ENCODE data around the gene MACROD2.

MACROD2 gene

DNA sequence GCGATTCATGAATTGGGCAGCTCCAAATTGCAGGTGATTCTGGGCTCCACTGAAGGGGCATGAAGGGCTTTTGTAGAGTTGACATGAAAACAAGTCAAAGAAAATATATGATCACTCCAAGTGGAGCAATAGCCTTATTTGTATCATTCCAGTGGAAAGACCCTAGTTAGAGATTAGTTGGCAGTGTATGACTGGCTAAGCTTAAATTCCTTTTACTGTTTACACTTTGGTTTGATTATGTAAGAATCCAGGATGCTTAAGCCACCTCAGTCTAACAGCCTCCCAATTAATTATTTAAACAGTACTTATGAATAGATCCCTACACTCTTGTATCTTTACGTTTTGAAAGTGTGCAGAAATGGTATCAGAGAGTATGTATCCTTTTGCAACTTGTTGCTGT is 1865.5 kb downstream of the MACROD2 start:
- no peak for DNase-seq

DNA sequence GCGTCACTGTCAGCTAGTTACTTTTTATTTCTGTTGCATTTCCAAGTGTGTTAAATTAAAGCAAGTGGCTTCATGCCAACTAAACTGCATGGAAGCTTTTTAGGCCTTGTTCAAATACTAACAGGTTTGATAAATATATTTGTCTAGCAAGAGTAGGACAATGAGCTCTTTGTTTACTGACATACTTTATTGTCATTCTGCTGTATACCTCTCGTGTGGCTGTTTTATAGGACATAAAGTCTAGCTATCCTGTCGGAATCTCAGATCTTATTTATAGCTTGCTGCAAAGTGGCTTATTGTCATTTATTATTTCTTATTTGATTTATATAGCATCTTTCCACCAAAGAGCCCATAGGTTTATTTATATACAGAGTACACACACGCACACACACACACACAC is 1866.9 kb downstream of the MACROD2 start:
- DNase-seq = no peak

DNA sequence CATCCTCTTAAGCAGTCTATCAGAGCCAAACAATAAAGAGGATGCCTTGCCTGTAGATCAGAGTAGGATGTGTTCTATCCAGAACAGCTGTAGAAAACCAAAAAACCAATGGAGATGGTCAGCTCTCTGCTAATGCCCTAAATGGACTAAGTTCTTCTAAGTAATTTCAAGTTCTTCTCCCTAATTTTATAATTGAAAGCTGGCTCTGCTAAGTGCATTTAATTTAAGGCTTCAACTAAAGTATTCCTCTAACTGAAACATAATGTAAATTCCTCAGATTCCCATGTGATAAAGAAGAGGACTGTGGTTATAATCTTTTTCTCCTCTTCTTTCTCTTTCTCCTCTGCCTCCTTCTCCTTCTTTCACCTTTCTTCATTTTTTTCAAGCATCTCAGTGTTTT is 1868.4 kb downstream of the MACROD2 start:
- no peak for DNase-seq

DNA sequence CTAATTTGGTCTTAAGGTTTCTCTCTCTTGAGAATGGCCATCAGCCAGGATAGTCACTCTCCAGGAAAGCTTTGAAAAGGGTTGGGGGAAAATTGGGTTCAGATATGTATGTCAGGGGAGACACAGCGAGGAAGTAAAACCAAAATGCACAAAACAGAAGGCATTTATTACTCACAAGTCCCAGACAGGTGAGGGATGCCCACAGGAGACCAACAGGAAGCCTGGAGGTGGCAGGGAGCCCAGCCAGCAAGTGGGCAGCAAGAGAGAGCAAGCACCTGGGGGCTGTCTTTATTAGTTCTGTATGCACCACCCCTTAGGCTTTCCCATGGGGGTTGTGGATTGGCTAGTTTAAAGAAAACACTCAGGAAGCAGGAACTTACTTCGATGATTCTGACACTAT is 1870.2 kb downstream of the MACROD2 start:
- no peak for DNase-seq

DNA sequence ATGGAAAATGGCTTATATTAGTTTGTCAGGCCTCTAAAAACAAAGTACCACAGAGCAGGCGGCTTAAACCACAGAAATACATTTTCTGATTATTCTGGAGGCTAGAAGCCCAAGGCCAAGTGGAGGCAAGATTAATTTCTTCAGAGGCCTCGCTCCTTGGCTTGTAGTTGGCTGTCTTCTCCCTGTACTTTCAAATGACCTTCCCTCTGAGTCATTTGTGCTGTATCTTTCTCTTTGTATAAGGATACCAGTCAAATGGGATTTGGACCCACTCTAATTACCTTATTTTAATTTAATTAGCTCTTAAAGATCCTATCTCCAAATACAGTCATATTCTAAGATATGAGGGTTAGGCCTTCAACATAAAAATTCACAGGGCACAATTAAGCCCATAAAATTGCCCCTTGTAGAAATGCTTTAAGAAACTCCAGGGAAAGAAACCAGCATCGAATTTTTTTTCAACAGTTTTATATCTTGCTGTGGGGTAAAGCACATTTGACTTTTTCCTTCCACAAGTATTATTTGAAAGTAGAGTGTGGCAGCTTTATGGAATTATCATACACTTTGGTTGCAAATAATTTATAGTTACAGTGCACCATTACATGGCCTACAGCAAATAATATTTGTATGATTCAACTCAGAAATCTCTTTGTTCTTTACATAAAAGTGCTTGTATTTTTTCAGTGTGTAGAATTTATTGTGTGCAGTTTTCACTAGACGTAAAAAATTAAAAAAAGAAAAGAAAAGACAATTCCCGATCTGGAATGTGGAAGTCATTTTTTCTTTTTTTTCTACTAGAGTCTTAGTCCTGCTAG is 1871.8 kb downstream of the MACROD2 start:
- DNase-seq = no peak

DNA sequence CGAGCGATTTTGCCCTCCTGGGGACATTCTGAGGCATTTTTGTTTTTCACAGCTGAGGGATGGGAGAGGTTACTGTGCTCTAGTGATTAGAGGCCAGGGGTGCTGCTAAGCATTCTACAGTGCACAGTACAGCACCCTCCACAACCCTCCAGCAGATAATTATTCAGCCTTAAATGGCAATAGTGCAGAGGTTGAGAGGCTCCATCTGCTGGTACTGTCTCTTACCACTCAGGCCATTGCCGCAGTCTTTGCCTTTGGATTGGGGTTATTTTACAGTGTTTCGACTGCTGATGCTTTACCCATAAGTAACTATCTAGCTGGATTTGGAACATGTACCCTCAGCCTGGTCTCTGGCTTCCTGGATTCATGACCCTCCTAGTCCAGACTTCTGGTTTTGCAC is 1872.6 kb downstream of the MACROD2 start:
- DNase-seq = no peak

DNA sequence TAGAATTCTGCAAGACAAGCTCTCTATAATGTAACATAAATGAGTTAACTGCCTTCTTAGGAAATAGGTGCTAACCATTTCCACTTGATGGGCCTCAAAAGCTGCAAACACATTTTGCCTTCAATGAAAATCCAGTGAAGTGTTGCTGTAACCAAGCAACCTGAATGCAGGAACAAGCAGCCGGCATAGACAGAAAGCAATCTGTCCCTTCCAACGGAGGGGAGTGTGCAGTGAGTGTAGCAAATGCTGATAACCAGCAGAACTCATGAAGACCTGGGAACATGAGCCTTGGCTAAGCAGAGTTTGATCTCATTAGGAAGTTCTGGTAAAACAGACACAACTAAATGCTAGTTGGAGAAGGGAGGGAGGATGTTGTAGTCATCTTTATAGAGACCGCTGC is 1880.1 kb downstream of the MACROD2 start:
- DNase-seq = no peak

DNA sequence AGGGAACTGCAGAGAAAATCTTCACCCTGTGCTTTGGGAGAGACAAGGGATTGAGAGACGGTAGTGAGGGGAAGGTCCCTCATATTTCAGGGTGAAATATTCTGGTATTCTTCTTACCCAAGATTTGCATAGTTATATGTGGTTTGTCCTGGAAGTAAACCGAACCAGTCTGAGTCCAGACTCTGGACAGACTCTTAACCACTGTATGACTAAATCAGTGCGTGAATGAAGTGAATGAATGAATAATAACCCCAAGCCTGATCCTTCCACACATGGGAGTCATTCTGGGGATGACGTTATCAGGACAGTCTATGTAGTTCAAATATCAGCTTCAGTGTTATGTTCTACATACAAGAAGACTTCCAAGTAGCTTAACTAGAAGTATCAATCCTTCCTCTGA is 1887.2 kb downstream of the MACROD2 start:
- no peak for DNase-seq

DNA sequence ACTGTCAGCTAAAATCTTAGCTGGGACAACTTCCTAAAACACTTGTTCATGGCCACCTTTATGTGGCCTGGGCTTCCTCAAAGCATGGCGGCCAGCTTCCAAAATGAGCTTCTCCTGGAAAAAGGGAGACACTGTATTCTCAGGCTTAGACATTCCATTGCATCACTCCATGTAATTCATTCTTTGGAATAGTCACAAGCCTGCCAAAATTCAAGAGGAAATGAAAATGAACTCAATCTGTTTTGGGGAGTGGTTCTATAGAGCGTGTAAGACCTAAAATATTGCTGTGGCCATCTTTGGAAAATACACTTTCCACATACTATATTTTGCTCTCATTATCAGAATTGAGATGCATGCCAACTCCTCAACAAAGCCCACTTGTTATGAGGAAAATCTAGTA is 1890.9 kb downstream of the MACROD2 start:
- DNase-seq = no peak

DNA sequence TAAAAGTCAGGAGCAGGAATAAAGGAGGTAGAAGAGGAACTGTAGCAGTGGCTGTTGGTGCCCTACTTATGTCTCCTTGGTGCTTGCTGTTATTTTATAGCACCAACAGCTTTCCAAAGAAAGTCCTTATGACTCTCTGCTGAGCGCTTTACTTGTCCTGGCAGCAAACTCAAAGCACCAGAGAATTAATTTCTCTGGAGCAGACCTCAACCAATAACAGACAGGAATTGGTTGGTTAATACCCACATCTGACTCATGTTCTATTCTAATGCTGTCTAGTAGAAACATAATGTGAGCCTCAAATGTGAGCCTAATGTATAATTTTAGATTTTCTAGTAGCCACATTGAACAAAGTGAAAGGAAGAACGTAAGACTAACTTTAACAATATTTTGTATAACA is 1892.1 kb downstream of the MACROD2 start:
- no peak for DNase-seq

DNA sequence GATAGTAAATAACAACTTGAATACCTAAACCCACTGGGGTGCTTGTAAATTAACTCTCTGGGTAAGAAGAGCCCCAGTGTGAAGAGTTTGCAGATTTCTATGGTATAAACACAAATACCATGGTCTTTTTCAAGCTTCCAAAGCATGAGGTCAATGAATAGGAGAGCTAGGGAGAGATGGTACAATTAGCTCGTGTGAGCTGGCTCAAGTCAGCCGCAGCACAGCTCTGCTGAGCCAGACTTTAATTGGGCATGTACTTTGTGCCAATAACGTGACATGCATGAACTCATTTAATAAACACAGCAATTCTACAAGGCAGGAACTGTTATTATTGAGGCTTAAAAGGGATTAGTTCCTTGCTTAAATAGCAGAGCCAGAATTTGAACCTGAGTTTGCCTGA is 1893.7 kb downstream of the MACROD2 start:
- DNase-seq = no peak

DNA sequence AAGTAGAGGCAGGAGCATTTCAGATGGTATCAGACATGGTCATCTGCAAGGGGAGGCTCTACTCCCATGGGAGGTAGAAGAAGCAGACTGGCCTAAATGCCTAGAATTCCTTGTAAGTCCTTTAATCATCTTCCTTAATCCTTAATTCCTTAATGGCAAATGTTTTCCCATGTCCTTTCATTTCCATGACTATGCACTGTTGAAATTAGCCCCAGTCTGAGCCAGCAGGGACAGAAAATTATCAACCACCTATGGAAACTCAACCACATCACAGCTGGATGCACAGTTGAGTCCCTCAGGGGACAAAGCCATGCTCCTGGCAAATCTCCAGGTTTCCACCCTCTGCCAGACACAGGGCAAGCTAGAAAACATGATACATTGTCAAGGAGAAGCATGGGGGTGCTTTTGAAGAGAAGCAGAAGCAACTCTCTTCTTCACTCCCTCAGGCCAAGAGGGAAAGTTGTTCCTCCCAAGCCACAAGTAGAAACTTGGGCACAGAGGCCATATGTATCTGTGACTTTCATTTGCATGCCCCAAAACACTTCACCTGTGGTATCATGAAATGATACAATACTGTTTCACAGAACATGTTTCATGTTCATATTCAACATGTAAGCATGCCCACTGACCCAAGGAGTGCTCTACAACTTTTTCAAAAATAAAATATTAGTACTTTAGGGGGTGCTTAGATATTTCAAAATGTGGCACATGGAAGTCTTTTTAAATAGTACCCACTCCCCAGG is 1894.4 kb downstream of the MACROD2 start:
- no peak for DNase-seq

DNA sequence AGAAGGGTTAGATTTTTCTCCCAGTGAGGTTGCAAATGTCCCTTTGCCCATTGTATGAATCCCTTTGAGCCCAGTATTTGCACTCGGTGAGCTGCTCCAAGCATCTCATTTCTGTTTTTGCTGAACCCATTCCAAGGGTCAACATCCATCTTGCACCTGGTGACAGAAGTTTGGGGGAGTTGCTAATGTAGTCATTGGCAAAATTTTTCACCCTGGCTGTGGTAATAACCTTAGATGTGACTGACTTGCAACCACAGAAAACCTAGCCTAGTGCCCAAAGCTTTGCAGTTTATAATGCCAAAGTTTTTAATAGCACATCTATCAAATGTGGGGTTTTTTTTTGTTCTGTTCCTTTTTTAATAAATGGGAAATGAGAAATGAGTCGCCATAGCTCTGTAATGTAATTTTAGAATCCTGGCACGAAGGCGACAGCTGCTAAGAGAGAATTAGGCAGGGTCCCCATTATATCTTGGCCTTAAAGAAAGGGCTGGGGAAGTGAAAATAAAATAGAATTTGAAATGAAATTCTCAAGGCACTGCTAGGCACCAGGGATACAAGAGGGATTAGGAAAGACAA is 1895.2 kb downstream of the MACROD2 start:
- no peak for DNase-seq

DNA sequence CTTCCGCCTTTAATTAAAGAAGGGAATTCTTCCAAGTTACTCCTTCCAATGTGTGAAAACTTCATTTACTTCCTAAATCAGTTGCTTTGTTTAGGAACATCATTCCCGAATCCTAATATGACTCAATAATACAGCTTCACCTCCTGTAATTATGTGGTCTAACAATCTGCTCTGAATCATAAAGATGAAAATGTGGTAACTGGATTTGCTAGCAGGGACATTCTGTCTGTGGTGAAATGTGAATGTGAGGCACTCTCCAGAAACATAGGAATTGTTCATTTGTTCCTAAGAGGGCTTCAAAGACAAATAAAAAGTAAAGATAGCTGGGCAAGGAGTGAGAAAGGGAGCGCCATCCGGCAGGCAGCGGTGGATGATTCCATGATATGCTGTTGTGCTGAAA is 1899.8 kb downstream of the MACROD2 start:
- DNase-seq = no peak

DNA sequence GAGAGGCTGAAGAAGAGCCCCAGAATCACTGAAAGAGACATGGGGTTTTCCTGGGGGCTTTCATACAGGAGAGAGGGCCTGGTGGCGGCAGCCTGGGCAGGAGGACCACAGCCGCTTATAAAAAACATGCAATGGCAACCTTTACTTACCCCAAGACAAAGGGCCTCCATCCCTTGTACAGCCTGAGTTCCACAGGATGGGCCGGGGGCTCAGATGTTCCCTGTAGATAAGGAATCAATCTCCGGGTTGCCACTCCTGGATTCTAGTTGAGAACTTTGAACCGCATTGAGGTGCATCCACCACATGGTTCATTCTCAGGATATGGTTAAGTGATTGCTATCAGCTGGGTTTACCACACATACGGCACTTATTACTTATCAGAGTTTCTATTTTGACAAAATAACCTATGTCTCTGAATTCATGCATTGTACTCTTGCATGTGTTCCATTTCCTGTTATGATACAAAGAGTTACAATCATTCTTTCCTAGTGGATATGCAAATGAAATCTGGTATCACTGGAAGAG is 1900.3 kb downstream of the MACROD2 start:
- no peak for DNase-seq

DNA sequence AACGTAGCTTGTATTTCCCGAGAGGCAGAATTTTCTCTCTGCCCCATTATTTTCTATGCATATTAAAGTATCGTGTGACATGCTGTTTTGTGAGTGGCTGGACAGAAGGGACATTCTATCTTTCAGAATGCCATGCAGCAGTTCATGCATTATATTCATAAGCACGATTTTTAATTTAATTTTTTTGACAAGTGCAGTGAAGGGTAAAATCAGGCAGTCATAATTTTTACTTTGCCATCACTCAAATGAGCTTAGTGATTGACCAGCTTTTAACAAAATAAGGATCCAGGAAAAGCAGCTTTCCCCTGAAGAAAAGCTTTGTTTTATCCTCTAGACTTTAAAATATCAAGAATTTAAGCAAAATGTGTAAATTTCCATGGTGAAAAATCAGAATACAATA is 1904.7 kb downstream of the MACROD2 start:
- DNase-seq = no peak

DNA sequence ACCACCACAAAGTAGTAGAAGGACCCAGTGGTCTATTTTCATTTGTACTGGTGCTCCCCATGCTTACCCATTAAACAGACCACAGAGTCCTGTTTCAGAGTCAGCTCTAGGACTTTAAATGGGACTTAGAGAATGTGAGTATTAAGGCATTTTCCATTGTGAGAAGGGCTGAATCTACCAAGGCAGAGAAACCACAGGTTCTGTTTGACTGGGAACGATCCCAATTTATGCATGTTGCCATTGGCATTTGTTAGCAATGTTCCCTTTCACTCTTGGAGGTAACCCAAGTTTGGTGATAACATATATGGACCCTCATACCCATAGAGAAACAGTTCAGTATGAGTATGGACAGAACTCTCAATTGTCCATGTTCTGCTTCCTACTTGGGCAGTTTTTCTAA is 1905.1 kb downstream of the MACROD2 start:
- no peak for DNase-seq

DNA sequence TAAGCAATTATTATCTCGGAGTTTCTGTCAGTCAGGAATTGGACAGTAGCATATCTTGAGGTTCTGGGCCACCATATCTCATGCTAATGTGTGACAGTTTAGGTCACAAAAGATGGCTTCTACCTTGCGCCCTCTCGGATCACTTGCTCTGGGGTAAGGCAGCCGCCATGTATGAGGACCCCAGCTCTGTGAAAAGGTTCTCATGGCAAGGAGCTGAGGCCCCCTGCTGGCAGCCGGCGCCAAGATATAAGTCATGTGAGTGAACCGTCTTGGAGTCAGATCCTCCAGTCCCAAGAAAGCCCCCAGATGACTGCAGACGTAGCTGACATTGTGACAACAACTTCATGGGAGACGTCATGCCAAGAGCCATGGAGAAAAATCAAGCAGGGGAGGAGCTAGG is 1907.2 kb downstream of the MACROD2 start:
- DNase-seq = no peak

DNA sequence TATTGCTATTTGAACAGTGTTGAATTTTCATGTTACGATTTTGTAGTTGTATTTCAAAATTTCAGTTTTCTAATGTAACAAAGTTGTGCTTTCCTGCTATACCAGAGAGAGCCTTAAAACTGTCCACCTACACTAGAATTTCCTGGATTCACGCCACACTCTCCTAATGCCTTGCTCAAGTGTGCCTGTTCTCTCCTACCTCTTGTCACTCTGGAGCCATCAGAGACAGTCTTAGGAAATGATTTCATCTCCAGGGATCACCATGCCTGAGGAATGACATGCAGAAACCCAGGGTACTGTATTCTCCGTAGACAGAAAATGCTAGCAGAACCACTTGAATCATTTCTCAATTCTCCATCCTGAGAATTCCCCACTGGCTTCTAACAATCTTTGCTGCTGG is 1910.3 kb downstream of the MACROD2 start:
- no peak for DNase-seq

DNA sequence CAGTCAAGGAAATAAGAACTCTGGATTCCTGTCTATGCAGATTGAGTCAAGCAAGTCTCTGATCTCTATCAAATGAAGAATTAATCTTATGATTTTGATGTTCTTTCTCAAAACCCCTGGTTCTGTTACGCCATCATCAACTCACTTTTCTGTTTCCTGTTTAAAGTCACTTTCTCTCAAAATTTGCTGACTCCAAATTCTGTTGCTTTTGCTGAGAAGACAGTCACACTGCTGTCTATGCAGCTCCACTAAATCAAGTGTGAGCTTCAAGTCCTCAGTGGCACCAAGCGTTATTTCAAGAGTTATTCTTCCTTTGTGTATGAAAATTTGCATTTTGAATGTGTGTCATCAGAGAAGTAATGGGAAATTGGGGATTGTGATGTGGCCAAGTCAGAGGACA is 1914.7 kb downstream of the MACROD2 start:
- DNase-seq = no peak

DNA sequence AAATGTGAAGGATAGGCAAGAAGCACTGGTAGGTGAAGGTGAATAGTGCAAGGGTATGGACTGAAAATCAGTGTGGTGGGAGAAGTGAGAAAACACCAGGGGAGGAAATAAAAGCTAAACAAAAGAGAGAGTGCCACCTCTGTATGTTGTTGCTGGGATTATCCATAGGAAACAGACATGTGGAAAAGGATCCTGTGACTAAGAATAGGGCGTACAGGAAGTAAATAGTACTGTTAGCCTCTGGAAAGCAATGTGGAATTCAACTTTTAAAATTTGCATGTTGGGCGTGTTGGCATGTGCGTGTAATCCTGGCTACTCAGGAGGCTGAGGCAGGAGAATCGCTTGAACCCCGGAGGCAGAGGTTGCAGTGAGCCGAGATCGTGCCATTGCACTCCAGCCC is 1916.3 kb downstream of the MACROD2 start:
- no peak for DNase-seq

DNA sequence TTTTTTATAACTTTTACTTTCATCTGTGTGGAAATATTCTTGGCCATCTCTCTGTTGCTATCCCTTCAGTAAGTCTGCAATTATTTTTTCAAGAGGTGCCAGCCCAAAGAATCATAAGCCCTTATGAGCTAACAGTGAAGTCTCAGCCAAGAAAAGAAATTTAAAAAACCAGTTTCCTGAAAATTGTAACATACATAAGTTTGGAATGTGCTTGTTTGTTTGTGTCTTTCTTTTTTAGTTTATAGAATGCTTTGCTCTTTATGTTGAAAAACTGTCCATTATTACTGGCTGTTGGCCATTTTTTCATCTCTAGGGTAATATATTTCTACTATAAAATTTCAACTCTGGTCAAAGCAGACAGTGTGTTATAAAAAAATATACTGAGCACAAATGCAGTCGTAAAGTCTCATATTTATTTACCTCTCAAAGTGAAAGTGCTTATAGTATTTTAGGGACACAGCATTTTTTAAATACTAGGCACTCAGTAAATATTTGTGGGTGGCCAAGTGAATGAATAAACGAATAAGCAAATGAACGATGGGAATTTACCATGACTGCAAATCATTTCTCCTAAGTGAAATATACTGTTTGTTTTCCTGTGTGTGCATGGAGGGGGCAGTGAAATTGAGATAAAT is 1918.2 kb downstream of the MACROD2 start:
- DNase-seq = no peak

DNA sequence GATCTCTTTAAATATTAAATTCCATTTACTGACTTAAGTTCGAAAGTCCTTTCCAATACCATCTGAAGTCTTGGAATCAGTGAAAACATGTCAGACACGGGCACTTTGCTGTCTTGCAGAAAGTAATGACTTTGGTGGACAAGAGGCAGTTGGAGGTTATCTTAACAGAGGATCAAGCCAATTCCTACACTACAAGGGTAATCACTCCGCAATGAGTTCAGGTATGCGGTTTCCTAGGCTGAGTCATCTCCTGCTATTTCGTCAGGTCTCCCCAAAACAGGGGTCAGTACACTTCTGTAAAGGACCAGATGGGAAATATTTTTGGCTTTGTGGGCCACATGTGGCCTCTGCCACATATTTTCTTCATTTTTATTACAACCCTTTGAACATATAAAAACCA is 1921.3 kb downstream of the MACROD2 start:
- no peak for DNase-seq

DNA sequence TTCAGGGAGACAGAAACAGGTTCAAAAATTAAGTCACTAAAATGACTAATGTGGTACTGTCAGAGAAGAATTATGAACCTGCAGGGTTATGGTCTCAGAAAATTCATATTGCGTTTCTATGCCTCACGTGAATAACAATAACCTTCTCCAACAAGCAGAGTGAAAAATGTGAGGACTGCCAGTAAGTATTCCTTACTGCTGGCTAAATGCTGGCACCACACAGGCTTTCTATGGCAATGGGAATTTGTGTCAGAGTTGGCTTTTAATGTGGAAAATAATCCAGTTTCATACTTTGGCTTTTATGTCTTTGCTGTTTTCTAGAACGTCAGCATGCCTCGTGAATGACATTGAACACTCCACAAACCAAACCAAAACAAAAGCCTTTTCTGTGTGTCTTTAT is 1922.0 kb downstream of the MACROD2 start:
- no peak for DNase-seq

Data from activated effector memory CD4-positive, alpha-beta T cell treated with anti-CD3 and anti-CD28 coated beads, Interleukin-2, amount 50 U/mL, for 16 hours (primary cell).